ENCODE measurements around the gene DSCAML1.

The DSCAML1 gene

GRCh38 chr11:117686711-117687110, 110.3 kb downstream of the DSCAML1 start:
- Histone ChIP-seq H3K36me3 (ENCODE audit: control insufficient read depth in 1 of 2, insufficient read depth in 2 of 2, low read length in 2 of 2) (no peaks in the 10 kb centered on the region), H4K8ac (ENCODE audit: low read depth, low read length) (no peak overlapping the region), H2AFZ (ENCODE audit: insufficient read depth, low read length, poor library complexity) (no peak overlapping the region), H3K4ac (ENCODE audit: low read depth, low read length) (no peak overlapping the region), H4K91ac (ENCODE audit: low read depth, low read length) (no peak overlapping the region), H2BK5ac (ENCODE audit: low read depth, low read length, poor library complexity) (no peak overlapping the region), H3K27ac (ENCODE audit: low read depth, low read length) (no peak overlapping the region), H3K79me1 (ENCODE audit: low read length) (no peaks in the 10 kb centered on the region), H3K23ac (ENCODE audit: low read length) (no peak overlapping the region), H3K4me2 (ENCODE audit: low read length) (no peak overlapping the region), H2AK5ac (ENCODE audit: low read length) (no peak overlapping the region), H3K4me3 (ENCODE audit: low read depth, low read length) (no peak overlapping the region), H3K27me3 (ENCODE audit: insufficient read depth, low read length) (no peaks in the 10 kb centered on the region), H4K12ac (ENCODE audit: low read depth, low read length) (no peak overlapping the region), H3K9me3 (ENCODE audit: insufficient read depth, low read depth, low read length) (peaks cover 2% of the 10 kb centered on the region), H2BK120ac (ENCODE audit: insufficient read depth, low read length, poor library complexity) (no peak overlapping the region), H3K14ac (ENCODE audit: low read length) (no peak overlapping the region), H3K9ac (ENCODE audit: low read length) (no peak overlapping the region), H3K79me2 (ENCODE audit: control insufficient read depth, insufficient read depth, low read length, poor library complexity) (no peaks in the 10 kb centered on the region), H2BK12ac (ENCODE audit: low read length) (no peak overlapping the region), H3K18ac (ENCODE audit: low read length) (no peak overlapping the region), H3K4me1 (ENCODE audit: control insufficient read depth in 1 of 2, insufficient read depth in 2 of 2, low read length in 2 of 2) (no peaks in the 10 kb centered on the region)
- no CpG with 5 or more reads among the region's 3 CpGs for WGBS (ENCODE audit: extremely low coverage, insufficient coverage, insufficient read length)
- DNase-seq = peak in 1 of 2 donors; percentile 17

DNA sequence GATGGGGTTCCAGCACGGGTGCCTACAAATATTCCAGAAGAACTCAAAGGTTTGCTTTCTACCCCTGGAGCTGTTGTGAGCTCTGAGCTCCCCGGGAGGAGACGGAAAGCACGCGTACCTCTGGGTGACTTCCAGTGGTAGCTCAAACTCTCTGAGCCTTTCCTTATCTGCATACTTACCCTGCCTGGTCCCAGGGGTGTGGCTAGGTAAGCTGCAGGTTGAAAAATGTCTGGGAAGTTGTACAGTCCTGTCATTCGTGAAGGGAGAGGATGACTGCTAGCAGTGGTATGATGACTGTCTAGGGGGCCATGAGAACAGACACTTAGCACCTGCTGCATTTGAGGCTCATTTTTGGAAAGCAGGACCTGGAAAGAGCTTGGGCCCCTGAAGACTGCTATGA, 111.5 kb downstream of the DSCAML1 start:
- no peak overlapping the region for H3K14ac ChIP-seq (ENCODE audit: low read length)
- no peak overlapping the region for H3K4ac ChIP-seq (ENCODE audit: low read depth, low read length)
- H3K23ac ChIP-seq (ENCODE audit: low read length) = no peak overlapping the region
- H3K9me3 ChIP-seq (ENCODE audit: insufficient read depth, low read depth, low read length) = peaks cover 2% of the 10 kb centered on the region
- no peak overlapping the region for H3K4me2 ChIP-seq (ENCODE audit: low read length)
- no CpG with 5 or more reads among the region's 6 CpGs for WGBS (ENCODE audit: extremely low coverage, insufficient coverage, insufficient read length)
- H4K12ac ChIP-seq (ENCODE audit: low read depth, low read length) = no peak overlapping the region
- H4K8ac ChIP-seq (ENCODE audit: low read depth, low read length) = no peak overlapping the region
- no peaks in the 10 kb centered on the region for H3K79me1 ChIP-seq (ENCODE audit: low read length)
- H2BK5ac ChIP-seq (ENCODE audit: low read depth, low read length, poor library complexity) = no peak overlapping the region
- no peaks in the 10 kb centered on the region for H3K27me3 ChIP-seq (ENCODE audit: insufficient read depth, low read length)
- no peak overlapping the region for H2AK5ac ChIP-seq (ENCODE audit: low read length)
- no peaks in the 10 kb centered on the region for H3K4me1 ChIP-seq (ENCODE audit: control insufficient read depth in 1 of 2, insufficient read depth in 2 of 2, low read length in 2 of 2)
- no peaks in the 10 kb centered on the region for H3K79me2 ChIP-seq (ENCODE audit: control insufficient read depth, insufficient read depth, low read length, poor library complexity)
- H4K91ac ChIP-seq (ENCODE audit: low read depth, low read length) = no peak overlapping the region
- H3K27ac ChIP-seq (ENCODE audit: low read depth, low read length) = no peak overlapping the region
- H3K9ac ChIP-seq (ENCODE audit: low read length) = no peak overlapping the region
- no peak overlapping the region for H3K18ac ChIP-seq (ENCODE audit: low read length)
- H3K4me3 ChIP-seq (ENCODE audit: low read depth, low read length) = no peak overlapping the region
- no peaks in the 10 kb centered on the region for H3K36me3 ChIP-seq (ENCODE audit: control insufficient read depth in 1 of 2, insufficient read depth in 2 of 2, low read length in 2 of 2)
- no peak overlapping the region for H2AFZ ChIP-seq (ENCODE audit: insufficient read depth, low read length, poor library complexity)
- H2BK120ac ChIP-seq (ENCODE audit: insufficient read depth, low read length, poor library complexity) = no peak overlapping the region
- no peak overlapping the region for H2BK12ac ChIP-seq (ENCODE audit: low read length)
- DNase-seq = peak; percentile 66 to 80

DNA sequence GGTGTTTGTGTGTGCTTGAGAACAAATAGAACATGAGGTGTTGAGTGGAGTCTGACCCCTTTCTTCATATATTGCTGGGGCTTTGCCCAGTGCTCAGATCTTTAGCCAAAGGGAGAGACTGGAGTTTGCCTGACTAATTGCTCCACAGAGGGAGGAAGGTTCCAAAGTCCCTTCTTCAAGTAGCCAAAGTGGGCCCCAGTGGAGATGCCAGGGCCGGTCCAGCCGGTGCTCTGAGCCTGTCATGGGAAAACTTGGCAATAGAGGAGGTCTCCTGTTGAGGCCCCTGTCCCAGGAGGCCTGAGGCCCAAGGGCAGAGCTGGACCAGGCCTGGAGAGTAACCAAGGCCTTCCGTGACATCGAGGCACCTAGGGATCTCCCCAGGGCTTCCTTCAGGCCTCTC, 112.3 kb downstream of the DSCAML1 start:
- Histone ChIP-seq H2BK5ac (ENCODE audit: low read depth, low read length, poor library complexity) (no peak overlapping the region), H3K9me3 (ENCODE audit: insufficient read depth, low read depth, low read length) (peaks cover 2% of the 10 kb centered on the region), H2AK5ac (ENCODE audit: low read length) (no peak overlapping the region), H3K4me2 (ENCODE audit: low read length) (no peak overlapping the region), H2BK12ac (ENCODE audit: low read length) (no peak overlapping the region), H3K27me3 (ENCODE audit: insufficient read depth, low read length) (no peaks in the 10 kb centered on the region), H3K79me1 (ENCODE audit: low read length) (no peaks in the 10 kb centered on the region), H3K4ac (ENCODE audit: low read depth, low read length) (no peak overlapping the region), H4K12ac (ENCODE audit: low read depth, low read length) (no peak overlapping the region), H2BK120ac (ENCODE audit: insufficient read depth, low read length, poor library complexity) (no peak overlapping the region), H3K14ac (ENCODE audit: low read length) (no peak overlapping the region), H2AFZ (ENCODE audit: insufficient read depth, low read length, poor library complexity) (no peak overlapping the region), H3K36me3 (ENCODE audit: control insufficient read depth in 1 of 2, insufficient read depth in 2 of 2, low read length in 2 of 2) (no peaks in the 10 kb centered on the region), H3K27ac (ENCODE audit: low read depth, low read length) (no peak overlapping the region), H4K91ac (ENCODE audit: low read depth, low read length) (no peak overlapping the region), H3K79me2 (ENCODE audit: control insufficient read depth, insufficient read depth, low read length, poor library complexity) (no peaks in the 10 kb centered on the region), H3K9ac (ENCODE audit: low read length) (no peak overlapping the region), H3K18ac (ENCODE audit: low read length) (no peak overlapping the region), H3K4me3 (ENCODE audit: low read depth, low read length) (no peak overlapping the region), H4K8ac (ENCODE audit: low read depth, low read length) (no peak overlapping the region), H3K4me1 (ENCODE audit: control insufficient read depth in 1 of 2, insufficient read depth in 2 of 2, low read length in 2 of 2) (no peaks in the 10 kb centered on the region), H3K23ac (ENCODE audit: low read length) (no peak overlapping the region)
- whole genome bisulfite sequencing (ENCODE audit: extremely low coverage, insufficient coverage, insufficient read length) = no CpG with 5 or more reads among the region's 4 CpGs
- DNase-seq = no peak

DNA sequence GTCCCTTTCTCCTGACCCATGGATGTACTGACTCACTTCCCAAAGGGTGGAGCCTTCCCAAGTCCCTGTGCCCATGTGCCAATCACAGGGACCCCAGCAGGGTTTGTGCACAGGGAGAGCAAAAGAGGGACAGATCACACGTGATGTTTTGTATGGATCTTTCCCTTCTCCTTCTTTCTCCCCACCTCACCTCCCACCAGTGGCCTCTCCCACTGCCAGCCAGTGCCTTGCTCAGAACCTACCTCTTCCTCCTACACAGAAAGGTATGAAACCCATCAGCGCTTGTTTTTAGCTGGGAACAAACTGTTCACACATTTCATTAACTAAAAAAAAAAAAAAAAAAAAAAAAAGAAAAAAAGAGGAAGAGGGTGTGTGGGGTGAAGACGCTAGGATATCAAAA, 112.9 kb downstream of the DSCAML1 start:
- Histone ChIP-seq H2BK120ac (ENCODE audit: insufficient read depth, low read length, poor library complexity) (no peak overlapping the region), H2AFZ (ENCODE audit: insufficient read depth, low read length, poor library complexity) (no peak overlapping the region), H3K79me1 (ENCODE audit: low read length) (no peaks in the 10 kb centered on the region), H3K9me3 (ENCODE audit: insufficient read depth, low read depth, low read length) (peaks cover 2% of the 10 kb centered on the region), H3K18ac (ENCODE audit: low read length) (no peak overlapping the region), H3K14ac (ENCODE audit: low read length) (no peak overlapping the region), H3K4ac (ENCODE audit: low read depth, low read length) (no peak overlapping the region), H4K8ac (ENCODE audit: low read depth, low read length) (no peak overlapping the region), H4K12ac (ENCODE audit: low read depth, low read length) (no peak overlapping the region), H3K4me1 (ENCODE audit: control insufficient read depth in 1 of 2, insufficient read depth in 2 of 2, low read length in 2 of 2) (no peaks in the 10 kb centered on the region), H4K91ac (ENCODE audit: low read depth, low read length) (no peak overlapping the region), H3K36me3 (ENCODE audit: control insufficient read depth in 1 of 2, insufficient read depth in 2 of 2, low read length in 2 of 2) (no peaks in the 10 kb centered on the region), H3K23ac (ENCODE audit: low read length) (no peak overlapping the region), H3K4me3 (ENCODE audit: low read depth, low read length) (no peak overlapping the region), H2BK12ac (ENCODE audit: low read length) (no peak overlapping the region), H3K79me2 (ENCODE audit: control insufficient read depth, insufficient read depth, low read length, poor library complexity) (no peaks in the 10 kb centered on the region), H2BK5ac (ENCODE audit: low read depth, low read length, poor library complexity) (no peak overlapping the region), H3K9ac (ENCODE audit: low read length) (no peak overlapping the region), H3K27ac (ENCODE audit: low read depth, low read length) (no peak overlapping the region), H3K27me3 (ENCODE audit: insufficient read depth, low read length) (no peaks in the 10 kb centered on the region), H2AK5ac (ENCODE audit: low read length) (no peak overlapping the region), H3K4me2 (ENCODE audit: low read length) (no peak overlapping the region)
- no CpG with 5 or more reads among the region's 3 CpGs for whole genome bisulfite sequencing (ENCODE audit: extremely low coverage, insufficient coverage, insufficient read length)
- DNase-seq = no peak
